ENCODE results near the gene CYBRD1. TPM values are rescaled to one million over a fixed set of nuclear protein-coding genes. Genes with fewer than 3 reads are reported as not detected.

Gene CYBRD1
- polyA plus RNA-seq, 2 of the 4 experiments (the other 2 are of a cell fraction) = 30.5 to 46.6 TPM

DNA sequence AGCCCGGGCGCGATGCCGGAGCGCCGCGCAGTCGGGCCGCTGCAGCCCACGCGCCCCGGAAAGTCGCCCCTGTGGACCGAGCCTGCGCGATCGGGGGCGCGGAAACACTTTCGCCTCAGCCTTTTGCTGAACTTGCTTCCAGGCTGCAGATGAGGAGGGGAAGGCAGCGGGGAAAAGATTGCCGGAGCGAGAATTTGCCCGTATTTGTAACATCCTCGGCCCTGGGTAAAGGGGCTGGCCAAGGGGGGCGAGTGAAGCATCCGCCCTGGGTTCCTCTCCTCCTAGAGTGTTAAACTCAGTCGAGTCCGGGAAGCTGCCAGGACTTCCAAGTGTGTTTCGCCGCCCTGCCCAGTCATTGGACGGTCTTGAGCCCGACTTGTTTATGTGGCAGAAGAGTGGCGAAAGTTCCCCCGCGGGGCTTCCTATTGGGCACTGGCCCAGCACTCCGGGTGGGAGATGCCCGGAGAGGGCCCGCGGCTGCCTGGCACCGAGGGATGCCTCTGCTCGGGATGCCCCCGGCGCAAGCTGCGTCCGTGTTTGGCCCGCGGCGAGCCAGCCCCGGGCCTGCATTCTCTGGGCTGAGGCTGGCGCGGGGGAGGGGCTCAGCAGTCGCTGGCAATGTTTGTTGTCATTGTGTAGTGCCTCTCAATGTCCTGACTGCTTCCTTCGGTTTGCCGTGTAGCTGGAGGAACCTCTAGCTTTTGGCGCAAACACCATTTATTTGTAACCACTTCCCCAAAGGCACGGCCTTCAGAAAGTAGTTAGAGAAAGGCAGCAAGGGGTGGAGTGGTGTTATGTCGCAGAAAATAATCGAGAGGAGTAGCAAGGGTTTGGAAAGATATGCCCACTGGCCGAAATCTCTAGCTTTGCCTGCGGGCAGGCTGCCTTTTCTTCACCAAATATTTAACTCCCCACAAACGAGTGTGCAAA is 1.1 kb downstream of the CYBRD1 start:
- peak overlapping the region; percentile 79 to 94 for H3K27ac ChIP-seq
- H3K4me2 ChIP-seq = peak overlapping the region; percentile 90

DNA sequence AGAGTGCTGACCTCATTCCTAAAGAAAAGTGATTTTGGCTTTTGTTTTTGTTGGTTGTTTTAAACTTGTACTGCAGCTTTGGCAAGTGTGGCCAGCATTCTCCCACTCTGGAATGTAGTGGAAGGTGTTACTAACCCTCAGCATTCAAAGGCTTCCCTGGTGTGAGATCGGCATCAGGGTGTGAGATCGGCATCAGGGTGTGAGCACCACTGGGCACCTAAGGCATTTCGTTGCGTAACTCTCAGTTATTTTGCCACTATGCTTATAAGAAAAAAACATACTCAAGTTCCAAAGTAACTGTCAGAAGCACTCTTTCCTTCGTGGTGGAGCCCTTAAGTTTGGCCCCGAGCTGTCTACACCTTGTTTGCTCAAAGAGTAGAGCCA is 1.7 kb downstream of the CYBRD1 start:
- Histone ChIP-seq H3K4me1 (peaks cover 17% of the 10 kb centered on the region), H3K27ac (peak overlapping the region; percentile 79 to 94; a peak in 5 of 6 replicates), H3K4me2 (peak overlapping the region; percentile 90), H3K9me3 (no peaks in the 10 kb centered on the region), H3K4me3 (peak overlapping the region; percentile 79)
- DNase-seq (ENCODE audit: low read depth in 1 of 2, low spot score in 1 of 2) (peak in 1 of 2 experiments; percentile 39), ATAC-seq (no peak), FAIRE-seq (no peak)
- WGBS (ENCODE audit: missing lambda C conversion rate) = 50% methylated on average over 6 of the region's 6 CpGs
- TF ChIP-seq POLR2A (IDR thresholded peaks at IDR 0.05; ENCODE audit: low read length) (no peak), CEBPB (IDR thresholded peaks at IDR 0.05) (peak in 1 of 2 experiments; percentile 82; a peak in 2 of 4 replicates), FOSB (CRISPR knock-in tag; IDR thresholded peaks at IDR 0.05) (no peak)
- ChIA-PET POLR2A (no interaction called here), CTCF (interaction anchor here (1.8 kb wide), 1 partner anchor 180 kb away, joined by 4 read pairs; no protein-coding TSS in a partner anchor)

More for the DNA sequence above, 1.1 kb downstream of the CYBRD1 start:
- WGBS (ENCODE audit: missing lambda C conversion rate) = 2% methylated on average over 36 of the region's 62 CpGs
- Histone ChIP-seq H3K4me1 (peaks cover 17% of the 10 kb centered on the region), H3K9me3 (no peaks in the 10 kb centered on the region), H3K4me3 (peak overlapping the region; percentile 79)
- FAIRE-seq (no peak), ATAC-seq (peak; percentile 71 to 82), DNase-seq (ENCODE audit: low read depth in 1 of 2, low spot score in 1 of 2) (peak; percentile 46 to 79)
- ChIA-PET CTCF (interaction anchor here (0.6 to 1.8 kb wide), 3 partner anchors 181 to 1960 kb away, joined by 3 to 4 read pairs (median 3); partner anchors contain the start of gene GORASP2), POLR2A (interaction anchor here (0.6 to 2.5 kb wide), 4 partner anchors 8 to 90 kb away, joined by 3 to 9 read pairs (median 5); partner anchors contain the start of genes DCAF17 and METTL8)
- TF ChIP-seq RNF2 (IDR thresholded peaks at IDR 0.05; ENCODE audit: borderline replicate concordance, low read depth) = 0 out of 2 replicates have a peak, but pooled peaks have one; percentile 29
- TF ChIP-seq, protein P1, sequence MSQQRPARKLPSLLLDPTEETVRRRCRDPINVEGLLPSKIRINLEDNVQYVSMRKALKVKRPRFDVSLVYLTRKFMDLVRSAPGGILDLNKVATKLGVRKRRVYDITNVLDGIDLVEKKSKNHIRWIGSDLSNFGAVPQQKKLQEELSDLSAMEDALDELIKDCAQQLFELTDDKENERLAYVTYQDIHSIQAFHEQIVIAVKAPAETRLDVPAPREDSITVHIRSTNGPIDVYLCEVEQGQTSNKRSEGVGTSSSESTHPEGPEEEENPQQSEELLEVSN (IDR thresholded peaks at IDR 0.05; ENCODE audit: borderline replicate concordance, low read depth) = peak; percentile 50; the same call in 1 of the 2 replicates
- TF ChIP-seq PHF8 (IDR thresholded peaks at IDR 0.05; ENCODE audit: borderline replicate concordance, low read depth) = peak; percentile 58; the same call in 1 of the 2 replicates
- no peak for TF ChIP-seq HOXA7 (CRISPR knock-in tag; IDR thresholded peaks at IDR 0.05)
- TF ChIP-seq TFCP2L1 (CRISPR knock-in tag; IDR thresholded peaks at IDR 0.05) = no peak
- TF ChIP-seq, protein P2, sequence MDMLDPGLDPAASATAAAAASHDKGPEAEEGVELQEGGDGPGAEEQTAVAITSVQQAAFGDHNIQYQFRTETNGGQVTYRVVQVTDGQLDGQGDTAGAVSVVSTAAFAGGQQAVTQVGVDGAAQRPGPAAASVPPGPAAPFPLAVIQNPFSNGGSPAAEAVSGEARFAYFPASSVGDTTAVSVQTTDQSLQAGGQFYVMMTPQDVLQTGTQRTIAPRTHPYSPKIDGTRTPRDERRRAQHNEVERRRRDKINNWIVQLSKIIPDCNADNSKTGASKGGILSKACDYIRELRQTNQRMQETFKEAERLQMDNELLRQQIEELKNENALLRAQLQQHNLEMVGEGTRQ (IDR thresholded peaks at IDR 0.05) = peak; percentile 28; the same call in 1 of the 2 replicates
- TF ChIP-seq, protein P3, sequence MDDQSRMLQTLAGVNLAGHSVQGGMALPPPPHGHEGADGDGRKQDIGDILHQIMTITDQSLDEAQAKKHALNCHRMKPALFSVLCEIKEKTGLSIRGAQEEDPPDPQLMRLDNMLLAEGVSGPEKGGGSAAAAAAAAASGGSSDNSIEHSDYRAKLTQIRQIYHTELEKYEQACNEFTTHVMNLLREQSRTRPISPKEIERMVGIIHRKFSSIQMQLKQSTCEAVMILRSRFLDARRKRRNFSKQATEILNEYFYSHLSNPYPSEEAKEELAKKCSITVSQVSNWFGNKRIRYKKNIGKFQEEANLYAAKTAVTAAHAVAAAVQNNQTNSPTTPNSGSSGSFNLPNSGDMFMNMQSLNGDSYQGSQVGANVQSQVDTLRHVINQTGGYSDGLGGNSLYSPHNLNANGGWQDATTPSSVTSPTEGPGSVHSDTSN (IDR thresholded peaks at IDR 0.05) = no peak
- TF ChIP-seq, protein P4, sequence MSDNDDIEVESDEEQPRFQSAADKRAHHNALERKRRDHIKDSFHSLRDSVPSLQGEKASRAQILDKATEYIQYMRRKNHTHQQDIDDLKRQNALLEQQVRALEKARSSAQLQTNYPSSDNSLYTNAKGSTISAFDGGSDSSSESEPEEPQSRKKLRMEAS (IDR thresholded peaks at IDR 0.05) = peak; percentile 77
- TF ChIP-seq RCOR1 (IDR thresholded peaks at IDR 0.05; ENCODE audit: low read depth, low read length) = no peak

DNA sequence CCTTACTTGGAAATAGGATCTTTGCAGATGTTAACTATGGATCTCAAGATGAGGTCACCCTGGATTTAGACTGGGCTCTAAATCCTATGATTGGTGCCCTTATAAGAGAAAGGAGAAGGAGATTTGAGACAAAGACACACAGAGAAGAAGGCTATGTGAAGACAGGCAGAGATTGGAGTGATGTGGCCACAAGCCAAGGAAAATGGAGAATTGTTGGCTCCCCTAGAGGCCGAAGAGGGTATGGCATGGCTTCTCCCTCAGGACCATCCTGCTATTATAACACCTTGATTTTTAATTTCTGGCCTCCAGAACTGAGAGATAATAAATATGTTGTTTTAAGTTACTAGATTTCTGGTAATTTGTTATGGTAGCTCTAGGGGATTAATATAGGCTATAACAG is 7.6 kb downstream of the CYBRD1 start:
- Histone ChIP-seq H3K4me2 (no peak overlapping the region), H3K9me3 (0 out of 3 replicates have a peak, but pooled peaks cover 6% of the 10 kb centered on the region), H3K4me3 (no peak overlapping the region), H3K4me1 (peaks cover 11% of the 10 kb centered on the region; the same call in 2 of the 3 replicates), H3K27ac (no peak overlapping the region)
- DNase-seq (ENCODE audit: low read depth in 1 of 2, low spot score in 1 of 2) (peak; percentile 8 to 25), FAIRE-seq (no peak), ATAC-seq (peak; percentile 54 to 73; a peak in 4 of 6 replicates)
- ChIA-PET POLR2A (no interaction called here), CTCF (interaction anchor here (1.2 to 3.4 kb wide), 2 partner anchors 12 to 114 kb away, joined by 3 to 18 read pairs; no protein-coding TSS in a partner anchor)
- TF ChIP-seq CBX8 (IDR thresholded peaks at IDR 0.05) = no peak
- TF ChIP-seq, protein P5, sequence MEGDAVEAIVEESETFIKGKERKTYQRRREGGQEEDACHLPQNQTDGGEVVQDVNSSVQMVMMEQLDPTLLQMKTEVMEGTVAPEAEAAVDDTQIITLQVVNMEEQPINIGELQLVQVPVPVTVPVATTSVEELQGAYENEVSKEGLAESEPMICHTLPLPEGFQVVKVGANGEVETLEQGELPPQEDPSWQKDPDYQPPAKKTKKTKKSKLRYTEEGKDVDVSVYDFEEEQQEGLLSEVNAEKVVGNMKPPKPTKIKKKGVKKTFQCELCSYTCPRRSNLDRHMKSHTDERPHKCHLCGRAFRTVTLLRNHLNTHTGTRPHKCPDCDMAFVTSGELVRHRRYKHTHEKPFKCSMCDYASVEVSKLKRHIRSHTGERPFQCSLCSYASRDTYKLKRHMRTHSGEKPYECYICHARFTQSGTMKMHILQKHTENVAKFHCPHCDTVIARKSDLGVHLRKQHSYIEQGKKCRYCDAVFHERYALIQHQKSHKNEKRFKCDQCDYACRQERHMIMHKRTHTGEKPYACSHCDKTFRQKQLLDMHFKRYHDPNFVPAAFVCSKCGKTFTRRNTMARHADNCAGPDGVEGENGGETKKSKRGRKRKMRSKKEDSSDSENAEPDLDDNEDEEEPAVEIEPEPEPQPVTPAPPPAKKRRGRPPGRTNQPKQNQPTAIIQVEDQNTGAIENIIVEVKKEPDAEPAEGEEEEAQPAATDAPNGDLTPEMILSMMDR (IDR thresholded peaks at IDR 0.05) = peak; percentile 26; the same call in 1 of the 3 replicates
- WGBS (ENCODE audit: missing lambda C conversion rate) = 8% methylated on average over 1 of the region's 1 CpG

Measured in A549 (cell line).